GM19467 (cell line): ENCODE results near the gene ERBB2.

Experiments used
- ATAC-seq: cut with Tn5 transposase; IDR thresholded peaks from one replicate; pipeline ENCODE4 v1.9.1; 2021; ENCODE audit warnings: mild to moderate bottlenecking, moderate library complexity; ENCODE audit not compliant: unreplicated experiment

The ERBB2 gene

GRCh38 chr17:39699818-39700147 lies at the start of gene ERBB2:
TSS of gene ERBB2 (plus strand) at chr17:39700064. CDS start at chr17:39700239, 175 bp downstream.
- no peak for ATAC-seq

- ATAC-seq = no peak
These were observed 49.7 kb upstream of the ERBB2 start for GRCh38 chr17:39650121-39650579.

GRCh38 chr17:39651923-39652586 lies 47.8 kb upstream of the ERBB2 start:
- no peak for ATAC-seq

- ATAC-seq = no peak
These were observed 47.1 kb upstream of the ERBB2 start for GRCh38 chr17:39652587-39653315.

GRCh38 chr17:39653316-39653661 lies 46.6 kb upstream of the ERBB2 start:
- ATAC-seq = no peak

- no peak for ATAC-seq
These were observed 46.1 kb upstream of the ERBB2 start for GRCh38 chr17:39653662-39654331.

- no peak for ATAC-seq
These were observed 44.8 kb upstream of the ERBB2 start for GRCh38 chr17:39655105-39655504.

- ATAC-seq = no peak
These were observed 41.5 kb upstream of the ERBB2 start for GRCh38 chr17:39658346-39658745.

GRCh38 chr17:39658760-39659159 lies 41.1 kb upstream of the ERBB2 start:
- ATAC-seq = no peak

- no peak for ATAC-seq
These were observed 40.4 kb upstream of the ERBB2 start for GRCh38 chr17:39659279-39660010.

GRCh38 chr17:39660011-39660360 lies 39.9 kb upstream of the ERBB2 start:
- ATAC-seq = no peak

- no peak for ATAC-seq
These were observed 39.2 kb upstream of the ERBB2 start for GRCh38 chr17:39660397-39661385.

- no peak for ATAC-seq
These were observed 37.9 kb upstream of the ERBB2 start for GRCh38 chr17:39661744-39662541.

- ATAC-seq = no peak
These were observed 37.1 kb upstream of the ERBB2 start for GRCh38 chr17:39662551-39663339.

GRCh38 chr17:39663340-39663687 lies 36.5 kb upstream of the ERBB2 start:
- ATAC-seq = no peak

GRCh38 chr17:39663688-39664580 lies 35.9 kb upstream of the ERBB2 start:
- ATAC-seq = no peak

- ATAC-seq = no peak
These were observed 35.0 kb upstream of the ERBB2 start, which contains the start of gene TCAP for GRCh38 chr17:39664581-39665561. TSS of gene TCAP (plus strand) at chr17:39665349. CDS start at chr17:39665360, 11 bp downstream.
